K562 (cell line): ENCODE measurements around the gene RGR. TPM values are rescaled to one million over a fixed set of nuclear protein-coding genes. Genes with fewer than 3 reads are reported as not detected.

ENCODE experiments used
- CBX8 ChIP-seq: fragments of 200-600 bp; sonication (generic); IDR thresholded peaks from 2 replicates; pipeline ENCODE4 v1.6.1; 2012; ENCODE audit warnings: borderline replicate concordance, mixed run types, low read depth, mild to moderate bottlenecking, moderate library complexity, mixed read lengths, low read length, control low read depth, inconsistent platforms; ENCODE audit not compliant: poor library complexity, severe bottlenecking; ENCODE audit errors: extremely low read depth
- CTCF ChIP-seq, 3 experiments: IDR thresholded peaks in 2 of 3; conservative IDR thresholded peaks in 1 of 3; 2 replicates each; pipeline ENCODE4 v1.5.1; 2011 to 2012; ENCODE audit warnings: low read length in 3 of 3, mild to moderate bottlenecking in 3 of 3, control low read depth in 2 of 3, improper control_type of control experiment in 1 of 3, inconsistent platforms in 1 of 3, low read depth in 1 of 3, mixed read lengths in 1 of 3, moderate library complexity in 1 of 3; ENCODE audit not compliant: insufficient read depth in 2 of 3
- MTF1 ChIP-seq: fragments of 250-450 bp; sonication (Bioruptor Pico); IDR thresholded peaks from 2 replicates; pipeline ENCODE4 v1.9.0; 2021; ENCODE audit warnings: moderate library complexity, mild to moderate bottlenecking, inconsistent platforms, borderline replicate concordance
- PYGO2 ChIP-seq: fragments of 450-650 bp; IDR thresholded peaks from 2 replicates; pipeline ENCODE4 v1.6.1; 2016; ENCODE audit warnings: mild to moderate bottlenecking, missing genetic modification characterization, moderate library complexity, missing compliant biosample characterization
- RAD21 ChIP-seq, 2 experiments: fragments of 250-450 bp in 1 of 2; fragments of 450-650 bp in 1 of 2; sonication (Bioruptor Pico) in 1 of 2; formaldehyde crosslinking in 1 of 2; IDR thresholded peaks in 1 of 2; conservative IDR thresholded peaks in 1 of 2; 2 replicates each; pipeline versions ENCODE4 v1.4.0 to v1.8.0; 2020 to 2022; ENCODE audit warnings: mild to moderate bottlenecking in 2 of 2, moderate library complexity in 1 of 2
- RBM14 ChIP-seq: fragments of 200-400 bp; formaldehyde crosslinking; IDR thresholded peaks from 2 replicates; pipeline ENCODE4 v1.6.1; 2018; ENCODE audit warnings: low read depth, mild to moderate bottlenecking, low read length, moderate library complexity, borderline replicate concordance; ENCODE audit not compliant: insufficient read depth
- REST ChIP-seq, 2 experiments: fragments of 450-650 bp; formaldehyde crosslinking in 1 of 2; IDR thresholded peaks; 2 replicates each; pipeline versions ENCODE4 v1.4.0 to v1.6.1; 2014 to 2020; ENCODE audit warnings: mild to moderate bottlenecking in 2 of 2, borderline replicate concordance in 1 of 2, low read depth in 1 of 2
- SAFB2 ChIP-seq: fragments of 200-400 bp; formaldehyde crosslinking; IDR thresholded peaks from 2 replicates; pipeline ENCODE4 v1.6.1; 2018; ENCODE audit warnings: borderline replicate concordance, low read length, low read depth, moderate library complexity; ENCODE audit not compliant: severe bottlenecking
- TARDBP ChIP-seq: fragments of 450-650 bp; IDR thresholded peaks from 2 replicates; pipeline ENCODE4 v1.6.1; 2016
- TBP ChIP-seq: optimal IDR thresholded peaks from 2 replicates; pipeline ENCODE3; 2011; ENCODE audit warnings: low read depth, low read length, improper control_type of control experiment
- ZBTB1 ChIP-seq: sonication (generic); formaldehyde crosslinking; IDR thresholded peaks from 2 replicates; pipeline ENCODE4 v1.8.1; 2023; ENCODE audit warnings: missing genetic modification reagents, low read depth, mild to moderate bottlenecking, borderline replicate concordance
- ZBTB12 ChIP-seq: fragments of 250-450 bp; sonication (Bioruptor Pico); IDR thresholded peaks from 2 replicates; pipeline ENCODE4 v1.4.0; 2020
- ZNF253 ChIP-seq: fragments of 250-450 bp; sonication (Bioruptor Pico); conservative IDR thresholded peaks from 2 replicates; pipeline ENCODE4 v1.6.1; 2021; ENCODE audit warnings: mild to moderate bottlenecking
- ZNF695 ChIP-seq: fragments of 450-650 bp; formaldehyde crosslinking; IDR thresholded peaks from 2 replicates; pipeline ENCODE4 v1.4.0; 2020; ENCODE audit warnings: mild to moderate bottlenecking, moderate library complexity
- ZNF766 ChIP-seq: fragments of 200-800 bp; sonication (Bioruptor generic); conservative IDR thresholded peaks from 2 replicates; pipeline ENCODE4 v1.6.1; 2016; ENCODE audit warnings: missing genetic modification characterization, missing compliant biosample characterization
- ZNF77 ChIP-seq: fragments of 250-450 bp; sonication (Bioruptor Pico); IDR thresholded peaks from 2 replicates; pipeline ENCODE4 v1.5.0; 2020
- ZNF785 ChIP-seq: fragments of 250-450 bp; sonication (Bioruptor Pico); IDR thresholded peaks from 2 replicates; pipeline ENCODE4 v1.4.0; 2020; ENCODE audit warnings: mild to moderate bottlenecking
- polyA plus RNA-seq, 8 experiments: library from polyadenylated mRNA; depleted of rRNA in 4 of 8; stranded (reverse) in 5 of 8; unstranded in 3 of 8; fragments of >200 nt; fragmentation: Nextera tagmentation in 2 of 8; fragmentation: Illumina TruSeq in 1 of 8; extraction: Ambion mirVana in 2 of 8; extraction: Trizol in 1 of 8; gene quantifications; 2 replicates each; pipeline versions ENCODE4 v1.2.1 to v1.2.3, GENCODE V29; 2011 to 2014; ENCODE audit warnings: inconsistent platforms in 1 of 8, missing spikeins in 1 of 8
- total RNA-seq, 7 experiments: library from RNA; depleted of rRNA in 6 of 7; stranded (reverse); fragments of >200 nt in 6 of 7; fragmentation: Illumina TruSeq in 2 of 7; extraction: Trizol in 2 of 7; gene quantifications; 2 replicates each; pipeline versions ENCODE4 v1.2.1 to v1.2.3, GENCODE V29; 2011 to 2021; ENCODE audit warnings: low replicate concordance in 1 of 7

RGR gene
- total and polyA plus RNA-seq, 9 of the 15 experiments (the other 6 are each of a cell fraction or from before 2014, with no cell fraction given): not detected

- TF ChIP-seq ZNF766 (CRISPR knock-in tag) (no peak), RAD21 (CRISPR knock-in tag; conservative IDR thresholded peaks at IDR 0.05 in 1 of 2, IDR thresholded peaks at IDR 0.05 in 1 of 2) (peak; percentile 13 to 59; a peak in 2 of 4 replicates), CTCF (IDR thresholded peaks at IDR 0.05 in 2 of 3, conservative IDR thresholded peaks at IDR 0.05 in 1 of 3; ENCODE audit: insufficient read depth in 2 of 3, low read depth in 1 of 3, low read length in 3 of 3) (peak; percentile 73 to 78 (median 74)), MTF1 (no peak), CBX8 (no peak), SAFB2 (no peak), ZNF695 (CRISPR knock-in tag) (no peak), REST (IDR thresholded peaks at IDR 0.05; ENCODE audit: borderline replicate concordance) (peak; percentile 21; the same call in 1 of the 2 replicates), REST (CRISPR knock-in tag; IDR thresholded peaks at IDR 0.05; ENCODE audit: low read depth) (no peak), ZNF785 (no peak), ZBTB1 (CRISPR knock-in tag) (no peak), TARDBP (no peak), ZNF253 (no peak), ZNF77 (CRISPR knock-in tag) (no peak), TBP (no peak), ZBTB12 (CRISPR knock-in tag) (no peak), PYGO2 (no peak), RBM14 (no peak)
Measured at GRCh38 chr10:84204122-84204521, 40.7 kb upstream of the RGR start (continued).
